ENCODE results near the gene DNAJB13. TPM values are rescaled to one million over a fixed set of nuclear protein-coding genes. Genes with fewer than 3 reads are reported as not detected.

The DNAJB13 gene
- total RNA-seq, 1 donor from 2014 or later, result 1.2 TPM

GRCh38 chr11:74011360-74012073 is 60.7 kb downstream of the DNAJB13 start:
- Histone ChIP-seq H3K36me3 (ENCODE audit: insufficient read depth, low read length) (no peaks in the 10 kb centered on the region), H3K27me3 (ENCODE audit: insufficient read depth, low read length) (no peaks in the 10 kb centered on the region), H4K20me1 (ENCODE audit: insufficient read depth, low read length) (no peaks in the 10 kb centered on the region), H3K9ac (ENCODE audit: low read length) (no peak overlapping the region), H3K4me3 (ENCODE audit: insufficient read depth, low read depth, low read length) (no peak overlapping the region), H3K79me2 (ENCODE audit: insufficient read depth, low read length) (no peaks in the 10 kb centered on the region), H3K4me1 (ENCODE audit: insufficient read depth, low read length) (no peaks in the 10 kb centered on the region), H3K27ac (ENCODE audit: low read depth, low read length) (no peak overlapping the region), H3K4me2 (ENCODE audit: low read length) (no peak overlapping the region), H3K9me3 (ENCODE audit: insufficient read depth, low read depth, low read length) (no peaks in the 10 kb centered on the region), H2AFZ (ENCODE audit: low read depth, low read length) (no peak overlapping the region)
- Mint-ChIP-seq H3K4me1 (ENCODE audit: low read depth, unreplicated experiment) (peaks cover 3% of the 10 kb centered on the region), H3K9me3 (ENCODE audit: unreplicated experiment) (no peaks in the 10 kb centered on the region), H3K27me3 (ENCODE audit: low read depth, unreplicated experiment) (peaks cover 3% of the 10 kb centered on the region), H3K27ac (ENCODE audit: unreplicated experiment) (no peak overlapping the region), H3K36me3 (ENCODE audit: low read depth, unreplicated experiment) (peaks cover 44% of the 10 kb centered on the region), H3K4me3 (ENCODE audit: unreplicated experiment) (no peak overlapping the region)
- TF ChIP-seq, protein P1, sequence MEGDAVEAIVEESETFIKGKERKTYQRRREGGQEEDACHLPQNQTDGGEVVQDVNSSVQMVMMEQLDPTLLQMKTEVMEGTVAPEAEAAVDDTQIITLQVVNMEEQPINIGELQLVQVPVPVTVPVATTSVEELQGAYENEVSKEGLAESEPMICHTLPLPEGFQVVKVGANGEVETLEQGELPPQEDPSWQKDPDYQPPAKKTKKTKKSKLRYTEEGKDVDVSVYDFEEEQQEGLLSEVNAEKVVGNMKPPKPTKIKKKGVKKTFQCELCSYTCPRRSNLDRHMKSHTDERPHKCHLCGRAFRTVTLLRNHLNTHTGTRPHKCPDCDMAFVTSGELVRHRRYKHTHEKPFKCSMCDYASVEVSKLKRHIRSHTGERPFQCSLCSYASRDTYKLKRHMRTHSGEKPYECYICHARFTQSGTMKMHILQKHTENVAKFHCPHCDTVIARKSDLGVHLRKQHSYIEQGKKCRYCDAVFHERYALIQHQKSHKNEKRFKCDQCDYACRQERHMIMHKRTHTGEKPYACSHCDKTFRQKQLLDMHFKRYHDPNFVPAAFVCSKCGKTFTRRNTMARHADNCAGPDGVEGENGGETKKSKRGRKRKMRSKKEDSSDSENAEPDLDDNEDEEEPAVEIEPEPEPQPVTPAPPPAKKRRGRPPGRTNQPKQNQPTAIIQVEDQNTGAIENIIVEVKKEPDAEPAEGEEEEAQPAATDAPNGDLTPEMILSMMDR (IDR thresholded peaks at IDR 0.05; ENCODE audit: insufficient read depth, low read depth, low read length), result no peak
- TF ChIP-seq EZH2 (IDR thresholded peaks at IDR 0.05; ENCODE audit: insufficient read depth, low read length), result no peak
- DNase-seq (ENCODE audit: low read depth) (no peak), FAIRE-seq (no peak)

DNA sequence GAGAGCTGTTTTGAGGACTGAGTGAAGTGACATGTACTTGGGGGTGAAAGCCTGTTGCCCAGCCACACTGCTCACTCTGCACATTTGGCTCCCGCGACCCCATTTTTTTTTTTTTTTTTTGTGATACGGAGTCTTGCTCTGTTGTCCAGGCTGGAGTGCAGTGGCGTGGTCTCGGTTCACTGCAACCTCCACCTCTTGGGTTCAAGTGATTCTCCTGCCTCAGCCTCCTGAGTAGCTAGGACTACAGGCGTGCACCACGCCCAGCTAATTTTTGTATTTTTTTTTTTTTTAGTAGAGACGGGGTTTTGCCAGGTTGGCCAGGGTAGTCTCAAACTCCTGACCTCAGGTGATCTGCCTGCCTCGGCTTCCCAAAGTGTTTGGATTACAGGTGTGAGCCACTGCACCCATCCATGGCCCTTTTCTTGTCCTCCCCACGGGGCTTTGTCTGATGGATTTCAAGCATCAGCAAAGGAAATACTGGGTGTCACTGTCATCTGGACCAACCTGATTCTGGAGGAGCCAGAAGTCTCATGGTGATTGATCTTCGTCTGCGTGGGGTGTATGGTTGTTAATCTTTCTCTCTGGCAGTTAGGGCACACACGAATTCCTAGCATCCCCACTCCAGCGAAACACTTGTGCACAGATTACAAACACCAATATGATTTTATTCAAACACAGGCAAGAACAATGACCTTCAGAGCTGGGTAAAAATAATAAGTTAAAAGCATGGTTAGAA is 61.4 kb downstream of the DNAJB13 start:
- no peaks in the 10 kb centered on the region for H3K4me1 ChIP-seq (ENCODE audit: insufficient read depth, low read length)
- no peak overlapping the region for H3K9ac ChIP-seq (ENCODE audit: low read length)
- no peak overlapping the region for H3K4me3 Mint-ChIP-seq (ENCODE audit: unreplicated experiment)
- FAIRE-seq (no peak), DNase-seq (ENCODE audit: low read depth) (no peak)
- no peaks in the 10 kb centered on the region for H3K27me3 ChIP-seq (ENCODE audit: insufficient read depth, low read length)
- H3K4me1 Mint-ChIP-seq (ENCODE audit: low read depth, unreplicated experiment), result peaks cover 3% of the 10 kb centered on the region
- H3K36me3 ChIP-seq (ENCODE audit: insufficient read depth, low read length), result no peaks in the 10 kb centered on the region
- no peak overlapping the region for H3K4me2 ChIP-seq (ENCODE audit: low read length)
- no peak overlapping the region for H3K27ac ChIP-seq (ENCODE audit: low read depth, low read length)
- no peaks in the 10 kb centered on the region for H3K9me3 Mint-ChIP-seq (ENCODE audit: unreplicated experiment)
- no peaks in the 10 kb centered on the region for H4K20me1 ChIP-seq (ENCODE audit: insufficient read depth, low read length)
- H2AFZ ChIP-seq (ENCODE audit: low read depth, low read length), result no peak overlapping the region
- peaks cover 51% of the 10 kb centered on the region for H3K36me3 Mint-ChIP-seq (ENCODE audit: low read depth, unreplicated experiment)
- no peak for TF ChIP-seq EZH2 (IDR thresholded peaks at IDR 0.05; ENCODE audit: insufficient read depth, low read length)
- TF ChIP-seq, protein P1 (IDR thresholded peaks at IDR 0.05; ENCODE audit: insufficient read depth, low read depth, low read length), result no peak
- peaks cover 2% of the 10 kb centered on the region for H3K27me3 Mint-ChIP-seq (ENCODE audit: low read depth, unreplicated experiment)
- H3K79me2 ChIP-seq (ENCODE audit: insufficient read depth, low read length), result no peaks in the 10 kb centered on the region
- H3K27ac Mint-ChIP-seq (ENCODE audit: unreplicated experiment), result peak overlapping the region; percentile 12
- H3K9me3 ChIP-seq (ENCODE audit: insufficient read depth, low read depth, low read length), result no peaks in the 10 kb centered on the region
- H3K4me3 ChIP-seq (ENCODE audit: insufficient read depth, low read depth, low read length), result no peak overlapping the region

DNA sequence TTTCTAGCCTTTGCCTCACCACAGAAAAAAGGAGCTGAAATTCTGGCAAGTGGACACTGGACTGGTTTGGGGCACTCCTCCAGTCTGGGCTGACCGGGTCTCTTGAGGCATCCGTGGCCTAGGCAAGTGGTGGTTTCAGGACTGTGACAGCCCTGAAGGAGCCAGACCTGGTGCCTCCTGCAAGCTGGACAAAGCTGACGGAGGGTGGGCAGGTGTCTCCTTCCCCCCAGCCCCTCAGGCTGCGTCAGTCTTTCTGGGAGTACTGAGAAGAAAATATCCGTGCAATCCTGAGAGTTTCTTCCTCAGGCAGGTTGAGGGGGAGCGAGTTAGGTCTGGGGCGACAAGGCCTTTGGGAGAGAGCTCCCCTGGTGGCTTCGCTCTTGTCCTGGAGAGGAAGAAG is 62.3 kb downstream of the DNAJB13 start:
- H4K20me1 ChIP-seq (ENCODE audit: insufficient read depth, low read length), result no peaks in the 10 kb centered on the region
- DNase-seq (ENCODE audit: low read depth) (no peak), FAIRE-seq (no peak)
- Mint-ChIP-seq H3K4me3 (ENCODE audit: unreplicated experiment) (no peak overlapping the region), H3K27ac (ENCODE audit: unreplicated experiment) (no peak overlapping the region), H3K4me1 (ENCODE audit: low read depth, unreplicated experiment) (peaks cover 3% of the 10 kb centered on the region), H3K9me3 (ENCODE audit: unreplicated experiment) (no peaks in the 10 kb centered on the region), H3K36me3 (ENCODE audit: low read depth, unreplicated experiment) (peaks cover 52% of the 10 kb centered on the region), H3K27me3 (ENCODE audit: low read depth, unreplicated experiment) (peaks cover 2% of the 10 kb centered on the region)
- H3K9ac ChIP-seq (ENCODE audit: low read length), result no peak overlapping the region
- H3K4me2 ChIP-seq (ENCODE audit: low read length), result no peak overlapping the region
- TF ChIP-seq, protein P1 (IDR thresholded peaks at IDR 0.05; ENCODE audit: insufficient read depth, low read depth, low read length), result no peak
- TF ChIP-seq EZH2 (IDR thresholded peaks at IDR 0.05; ENCODE audit: insufficient read depth, low read length), result no peak
- no peaks in the 10 kb centered on the region for H3K9me3 ChIP-seq (ENCODE audit: insufficient read depth, low read depth, low read length)
- H3K36me3 ChIP-seq (ENCODE audit: insufficient read depth, low read length), result no peaks in the 10 kb centered on the region
- no peaks in the 10 kb centered on the region for H3K4me1 ChIP-seq (ENCODE audit: insufficient read depth, low read length)
- H3K79me2 ChIP-seq (ENCODE audit: insufficient read depth, low read length), result no peaks in the 10 kb centered on the region
- no peak overlapping the region for H3K27ac ChIP-seq (ENCODE audit: low read depth, low read length)
- H3K4me3 ChIP-seq (ENCODE audit: insufficient read depth, low read depth, low read length), result no peak overlapping the region
- no peaks in the 10 kb centered on the region for H3K27me3 ChIP-seq (ENCODE audit: insufficient read depth, low read length)
- no peak overlapping the region for H2AFZ ChIP-seq (ENCODE audit: low read depth, low read length)
